Ovary (tissue), 3 donors: ENCODE results near the gene ATP6V0B.

ENCODE experiments used
- CTCF ChIP-seq, 3 donors: fragments of 450-650 bp in 2 of 3; fragments of 200-600 bp in 1 of 3; IDR thresholded peaks; one replicate each; pipeline versions ENCODE4 v1.5.1 to v1.8.0; 2016 to 2022; ENCODE audit warnings: antibody characterized with exemption in 3 of 3, mild to moderate bottlenecking in 1 of 3
- EP300 ChIP-seq: sonication (generic); formaldehyde crosslinking; IDR thresholded peaks from one replicate; pipeline ENCODE4 v1.6.1; 2017; ENCODE audit warnings: antibody characterized with exemption
- POLR2A ChIP-seq: fragments of 450-650 bp; IDR thresholded peaks from one replicate; pipeline ENCODE4 v1.6.1; 2017; ENCODE audit warnings: antibody characterized with exemption, mild to moderate bottlenecking, moderate library complexity
- donor health status: DM: no; HTN: no; CAD: no.

- TF ChIP-seq EP300 (no peak), POLR2A (no peak), CTCF (IDR thresholded peaks at IDR 0.05) (no peak)
Observed at GRCh38 chr1:43973981-43974442, 748 bp upstream of the ATP6V0B start.
